Measurements from ENCODE around the gene TRIM63. TPM values are rescaled to one million over a fixed set of nuclear protein-coding genes. Genes with fewer than 3 reads are reported as not detected.

Gene TRIM63
- not detected in 2 replicates for total RNA-seq
- polyA plus RNA-seq, result not detected in 2 replicates
- not detected in 2 replicates for polyA plus RNA-seq (2012)
- not detected in 2 replicates for polyA minus RNA-seq (ENCODE audit: low replicate concordance)

DNA sequence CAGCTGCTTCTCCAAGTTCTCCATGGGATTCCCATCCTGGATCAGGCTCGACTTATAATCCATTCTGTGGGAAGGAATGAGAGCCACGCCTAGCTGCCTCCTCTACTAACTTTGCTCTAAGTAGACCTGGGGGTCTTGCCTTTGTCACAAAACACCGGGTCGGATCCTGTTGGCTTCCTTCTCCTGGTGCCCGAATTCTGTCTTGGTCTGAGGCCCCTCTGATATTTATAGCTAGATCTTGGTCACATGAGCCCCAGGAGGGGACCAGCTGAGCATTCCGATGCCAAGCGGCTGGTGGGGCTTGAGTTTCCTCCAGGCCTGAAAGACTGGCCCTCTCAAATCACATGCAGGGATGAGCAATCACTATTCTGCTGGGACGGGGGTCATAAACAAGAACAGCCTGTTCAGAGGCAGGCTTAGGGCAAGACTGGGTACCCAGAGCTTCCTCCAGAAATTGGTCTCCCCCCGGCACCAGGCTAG lies at the start of gene TRIM63:
Gene TRIM63 (minus strand): TSS at position 199 of the 480 bp plus-strand sequence. CDS start 136 bp downstream, at position 63.
- H3K79me2 ChIP-seq (ENCODE audit: control insufficient read depth, insufficient read depth, low read length), result no peaks in the 10 kb centered on the region
- H3K4me3 ChIP-seq (replicated peaks in 1 of 4; ENCODE audit: control extremely low read depth in 1 of 4, insufficient read depth in 1 of 4, low read depth in 3 of 4, low read length in 4 of 4), result no peak within 1 kb of the TSS
- peaks cover 22% of the 10 kb centered on the region for H3K27me3 ChIP-seq (ENCODE audit: control insufficient read depth, insufficient read depth, low read length)
- no peaks in the 10 kb centered on the region for H3K36me3 ChIP-seq (ENCODE audit: control insufficient read depth, insufficient read depth, low read length)
- H3K4me1 ChIP-seq (ENCODE audit: control insufficient read depth, extremely low read depth, insufficient read depth, low read length), result no peaks in the 10 kb centered on the region
- H3K9ac ChIP-seq (ENCODE audit: insufficient read depth, low read length), result no peak within 1 kb of the TSS
- H2AFZ ChIP-seq (ENCODE audit: low read length), result no peak within 1 kb of the TSS
- no peak for DNase-seq (ENCODE audit: low read depth in 2 of 2)
- H3K4me2 ChIP-seq (ENCODE audit: extremely low read depth, insufficient read depth, low read length), result no peak within 1 kb of the TSS
- H4K20me1 ChIP-seq (ENCODE audit: control insufficient read depth, extremely low read depth, insufficient read depth, low read length), result no peaks in the 10 kb centered on the region
- TF ChIP-seq EZH2 (IDR thresholded peaks at IDR 0.05; ENCODE audit: low read length, missing control alignments), result no peak
- TF ChIP-seq, protein P1, sequence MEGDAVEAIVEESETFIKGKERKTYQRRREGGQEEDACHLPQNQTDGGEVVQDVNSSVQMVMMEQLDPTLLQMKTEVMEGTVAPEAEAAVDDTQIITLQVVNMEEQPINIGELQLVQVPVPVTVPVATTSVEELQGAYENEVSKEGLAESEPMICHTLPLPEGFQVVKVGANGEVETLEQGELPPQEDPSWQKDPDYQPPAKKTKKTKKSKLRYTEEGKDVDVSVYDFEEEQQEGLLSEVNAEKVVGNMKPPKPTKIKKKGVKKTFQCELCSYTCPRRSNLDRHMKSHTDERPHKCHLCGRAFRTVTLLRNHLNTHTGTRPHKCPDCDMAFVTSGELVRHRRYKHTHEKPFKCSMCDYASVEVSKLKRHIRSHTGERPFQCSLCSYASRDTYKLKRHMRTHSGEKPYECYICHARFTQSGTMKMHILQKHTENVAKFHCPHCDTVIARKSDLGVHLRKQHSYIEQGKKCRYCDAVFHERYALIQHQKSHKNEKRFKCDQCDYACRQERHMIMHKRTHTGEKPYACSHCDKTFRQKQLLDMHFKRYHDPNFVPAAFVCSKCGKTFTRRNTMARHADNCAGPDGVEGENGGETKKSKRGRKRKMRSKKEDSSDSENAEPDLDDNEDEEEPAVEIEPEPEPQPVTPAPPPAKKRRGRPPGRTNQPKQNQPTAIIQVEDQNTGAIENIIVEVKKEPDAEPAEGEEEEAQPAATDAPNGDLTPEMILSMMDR (conservative IDR thresholded peaks at IDR 0.05 in 1 of 2, IDR thresholded peaks at IDR 0.05 in 1 of 2; ENCODE audit: low read depth in 1 of 2, low read length in 2 of 2), result no peak
- H3K9me3 ChIP-seq (ENCODE audit: control insufficient read depth, insufficient read depth, low read depth, low read length), result no peaks in the 10 kb centered on the region
- no peak within 1 kb of the TSS for H3K27ac ChIP-seq (ENCODE audit: insufficient read depth, low read length)

DNA sequence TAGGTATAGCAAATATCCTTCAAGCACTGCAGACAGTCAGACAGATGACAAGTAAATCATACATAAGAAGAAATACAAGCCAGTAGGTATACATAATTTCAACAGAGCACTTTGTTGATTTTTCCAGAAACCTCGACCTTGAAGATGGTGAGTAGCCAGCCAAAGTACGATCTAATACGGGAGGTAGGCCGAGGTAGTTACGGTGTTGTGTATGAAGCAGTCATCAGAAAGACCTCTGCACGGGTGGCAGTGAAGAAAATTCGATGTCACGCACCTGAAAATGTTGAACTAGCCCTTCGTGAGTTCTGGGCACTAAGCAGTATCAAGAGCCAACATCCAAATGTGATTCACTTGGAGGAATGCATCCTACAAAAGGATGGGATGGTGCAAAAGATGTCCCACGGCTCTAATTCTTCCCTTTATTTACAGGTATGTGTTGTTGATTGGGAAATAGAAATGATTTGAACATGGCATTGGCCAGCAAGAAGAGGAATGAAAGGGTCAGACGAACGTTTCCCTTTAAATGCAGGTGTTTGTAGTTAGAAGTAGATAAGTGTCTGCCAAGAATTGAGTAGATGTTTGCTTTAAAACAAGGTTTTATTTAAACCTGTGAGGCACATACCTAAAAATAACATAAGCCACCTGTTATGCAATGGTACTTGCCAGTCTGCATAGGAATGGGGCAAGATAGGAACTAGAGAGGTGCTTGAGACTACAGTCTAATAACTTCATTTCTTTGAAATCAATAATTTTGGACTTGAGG lies 46.9 kb upstream of the TRIM63 start:
- H2AFZ ChIP-seq (ENCODE audit: low read length), result no peak overlapping the region
- H3K27me3 ChIP-seq (ENCODE audit: control insufficient read depth, insufficient read depth, low read length), result no peaks in the 10 kb centered on the region
- peaks cover 4% of the 10 kb centered on the region for H3K79me2 ChIP-seq (ENCODE audit: control insufficient read depth, insufficient read depth, low read length)
- no peak for DNase-seq (ENCODE audit: low read depth in 2 of 2)
- no peaks in the 10 kb centered on the region for H4K20me1 ChIP-seq (ENCODE audit: control insufficient read depth, extremely low read depth, insufficient read depth, low read length)
- H3K27ac ChIP-seq (ENCODE audit: insufficient read depth, low read length), result no peak overlapping the region
- H3K4me3 ChIP-seq (replicated peaks in 1 of 4; ENCODE audit: control extremely low read depth in 1 of 4, insufficient read depth in 1 of 4, low read depth in 3 of 4, low read length in 4 of 4), result no peak overlapping the region
- H3K4me1 ChIP-seq (ENCODE audit: control insufficient read depth, extremely low read depth, insufficient read depth, low read length), result no peaks in the 10 kb centered on the region
- no peak overlapping the region for H3K9ac ChIP-seq (ENCODE audit: insufficient read depth, low read length)
- no peak overlapping the region for H3K4me2 ChIP-seq (ENCODE audit: extremely low read depth, insufficient read depth, low read length)
- no peak for TF ChIP-seq EZH2 (IDR thresholded peaks at IDR 0.05; ENCODE audit: low read length, missing control alignments)
- TF ChIP-seq, protein P1 (conservative IDR thresholded peaks at IDR 0.05 in 1 of 2, IDR thresholded peaks at IDR 0.05 in 1 of 2; ENCODE audit: low read depth in 1 of 2, low read length in 2 of 2), result no peak
- no peaks in the 10 kb centered on the region for H3K9me3 ChIP-seq (ENCODE audit: control insufficient read depth, insufficient read depth, low read depth, low read length)
- no peaks in the 10 kb centered on the region for H3K36me3 ChIP-seq (ENCODE audit: control insufficient read depth, insufficient read depth, low read length)

DNA sequence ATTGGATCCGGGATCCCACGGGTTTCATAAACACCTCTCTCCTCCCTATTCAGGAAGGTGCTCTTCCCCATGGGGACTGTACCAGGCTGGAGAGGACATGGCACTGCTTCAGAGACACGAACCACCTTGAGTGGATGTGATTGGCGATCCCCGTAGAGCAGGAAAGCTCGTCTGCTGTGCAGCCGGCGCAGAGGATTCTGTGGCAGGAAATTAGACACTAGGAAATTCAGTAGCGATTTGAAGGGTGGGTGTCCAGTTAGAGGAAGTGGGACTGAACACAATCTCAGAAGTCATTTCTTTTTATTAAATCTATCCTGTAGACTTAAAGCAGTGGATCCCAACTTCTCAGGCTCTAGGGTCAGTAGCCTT lies 45.0 kb upstream of the TRIM63 start:
- H2AFZ ChIP-seq (ENCODE audit: low read length), result peak overlapping the region; percentile 99
- peaks cover 4% of the 10 kb centered on the region for H3K79me2 ChIP-seq (ENCODE audit: control insufficient read depth, insufficient read depth, low read length)
- H3K4me3 ChIP-seq (replicated peaks in 1 of 4; ENCODE audit: control extremely low read depth in 1 of 4, insufficient read depth in 1 of 4, low read depth in 3 of 4, low read length in 4 of 4), result peak overlapping the region; percentile 59 to 96 (median 78)
- H3K27me3 ChIP-seq (ENCODE audit: control insufficient read depth, insufficient read depth, low read length), result no peaks in the 10 kb centered on the region
- no peak overlapping the region for H3K27ac ChIP-seq (ENCODE audit: insufficient read depth, low read length)
- no peaks in the 10 kb centered on the region for H3K4me1 ChIP-seq (ENCODE audit: control insufficient read depth, extremely low read depth, insufficient read depth, low read length)
- no peak for TF ChIP-seq EZH2 (IDR thresholded peaks at IDR 0.05; ENCODE audit: low read length, missing control alignments)
- TF ChIP-seq, protein P1 (conservative IDR thresholded peaks at IDR 0.05 in 1 of 2, IDR thresholded peaks at IDR 0.05 in 1 of 2; ENCODE audit: low read depth in 1 of 2, low read length in 2 of 2), result no peak
- peak overlapping the region; percentile 78 for H3K9ac ChIP-seq (ENCODE audit: insufficient read depth, low read length)
- DNase-seq (ENCODE audit: low read depth in 2 of 2), result no peak
- no peaks in the 10 kb centered on the region for H3K36me3 ChIP-seq (ENCODE audit: control insufficient read depth, insufficient read depth, low read length)
- no peaks in the 10 kb centered on the region for H3K9me3 ChIP-seq (ENCODE audit: control insufficient read depth, insufficient read depth, low read depth, low read length)
- no peaks in the 10 kb centered on the region for H4K20me1 ChIP-seq (ENCODE audit: control insufficient read depth, extremely low read depth, insufficient read depth, low read length)
- H3K4me2 ChIP-seq (ENCODE audit: extremely low read depth, insufficient read depth, low read length), result peak overlapping the region; percentile 94
